ENCODE measurements around the gene GULP1. TPM values are rescaled to one million over a fixed set of nuclear protein-coding genes. Genes with fewer than 3 reads are reported as not detected.
"Not testable (repeated sequence)": the region's sequence is repeated elsewhere in the genome, so short reads cannot be mapped to it uniquely, and the experiment has no call there.

Gene GULP1
- total RNA-seq, 4 donors from 2014 or later = 14.3 to 128 (median 95.7) TPM

DNA sequence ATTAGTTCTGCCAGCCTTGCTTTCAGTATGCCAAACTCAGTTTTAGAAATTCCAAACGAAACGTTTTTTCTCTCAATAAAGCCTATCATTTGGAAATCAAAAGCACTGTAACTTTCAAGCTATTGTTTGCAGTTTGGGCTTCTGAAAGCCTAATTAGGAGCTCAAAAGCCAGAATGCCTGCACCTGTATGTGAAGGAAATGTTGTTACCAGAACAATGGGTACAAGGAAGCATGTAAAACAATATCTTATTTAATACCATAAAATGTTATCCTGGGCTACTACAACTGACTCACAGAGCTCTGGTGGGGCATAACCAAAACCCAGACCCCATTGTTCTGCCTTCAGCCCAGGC is 12.6 kb upstream of the GULP1 start:
- no peaks in the 10 kb centered on the region for H3K4me1 ChIP-seq
- no peaks in the 10 kb centered on the region for H3K36me3 ChIP-seq
- TF ChIP-seq CTCF (IDR thresholded peaks at IDR 0.05) (no peak), POLR2A (IDR thresholded peaks at IDR 0.05) (no peak)
- no peak overlapping the region for H3K4me3 ChIP-seq
- no peaks in the 10 kb centered on the region for H3K9me3 ChIP-seq
- H3K27me3 ChIP-seq = no peaks in the 10 kb centered on the region
- H3K27ac ChIP-seq = no peak overlapping the region
- intact Hi-C loops (cut with DNase I; ENCODE audit: low total_unique reads) = no loop called here
- DNase-seq = no peak

- H3K4me3 ChIP-seq = no peak overlapping the region
- no peak for TF ChIP-seq POLR2A (IDR thresholded peaks at IDR 0.05)
- intact Hi-C loops (cut with DNase I; ENCODE audit: low total_unique reads) = no loop called here
These were observed 10.9 kb upstream of the GULP1 start for GRCh38 chr2:188280811-188281222.

GRCh38 chr2:188282907-188283306 is 8.8 kb upstream of the GULP1 start:
- TF ChIP-seq CTCF (IDR thresholded peaks at IDR 0.05) = no peak
- TF ChIP-seq POLR2A (IDR thresholded peaks at IDR 0.05) = no peak
- no peaks in the 10 kb centered on the region for H3K9me3 ChIP-seq
- no peaks in the 10 kb centered on the region for H3K36me3 ChIP-seq
- no peak overlapping the region for H3K4me3 ChIP-seq
- DNase-seq = no peak
- intact Hi-C loops (cut with DNase I; ENCODE audit: low total_unique reads) = no loop called here
- no peaks in the 10 kb centered on the region for H3K27me3 ChIP-seq
- H3K27ac ChIP-seq = no peak overlapping the region
- H3K4me1 ChIP-seq = no peaks in the 10 kb centered on the region

More at GRCh38 chr2:188280811-188281222, 10.9 kb upstream of the GULP1 start:
- no peaks in the 10 kb centered on the region for H3K27me3 ChIP-seq
- H3K27ac ChIP-seq = no peak overlapping the region
- no peaks in the 10 kb centered on the region for H3K9me3 ChIP-seq
- H3K36me3 ChIP-seq = no peaks in the 10 kb centered on the region
- H3K4me1 ChIP-seq = no peaks in the 10 kb centered on the region
- no peak for DNase-seq

- H3K4me1 ChIP-seq; H3K27me3 ChIP-seq; intact Hi-C loops (cut with DNase I; ENCODE audit: low total_unique reads); H3K36me3 ChIP-seq; H3K27ac ChIP-seq; H3K4me3 ChIP-seq; DNase-seq; H3K9me3 ChIP-seq: not testable (repeated sequence)
These were observed 7.4 kb upstream of the GULP1 start for GRCh38 chr2:188284251-188284650.

DNA sequence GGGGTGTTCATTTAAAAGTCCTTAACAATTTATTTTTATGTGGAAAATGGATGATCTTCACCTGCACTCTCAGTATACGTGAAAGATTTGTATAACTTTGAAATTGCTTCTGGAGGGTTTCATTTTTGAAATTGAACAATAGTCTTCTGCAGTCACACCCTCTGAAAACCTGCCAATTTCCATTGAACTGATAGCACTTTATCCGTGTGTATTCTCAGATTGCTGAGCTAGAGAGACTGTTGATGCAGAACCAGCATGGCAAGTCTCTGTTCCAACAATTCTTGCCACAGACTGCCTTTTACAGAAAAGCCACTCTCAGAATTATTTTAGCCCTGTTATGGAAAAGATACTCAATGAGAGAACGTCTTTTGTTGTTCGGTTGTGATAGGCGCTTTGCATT is 6.6 kb upstream of the GULP1 start:
- intact Hi-C loops (cut with DNase I; ENCODE audit: low total_unique reads) = no loop called here
- TF ChIP-seq POLR2A (IDR thresholded peaks at IDR 0.05) = no peak
- TF ChIP-seq CTCF (IDR thresholded peaks at IDR 0.05) = no peak
- no peaks in the 10 kb centered on the region for H3K4me1 ChIP-seq
- no peaks in the 10 kb centered on the region for H3K36me3 ChIP-seq
- H3K4me3 ChIP-seq = no peak overlapping the region
- H3K9me3 ChIP-seq = no peaks in the 10 kb centered on the region
- no peak overlapping the region for H3K27ac ChIP-seq
- DNase-seq = no peak
- H3K27me3 ChIP-seq = no peaks in the 10 kb centered on the region

GRCh38 chr2:188285774-188286173 is 5.9 kb upstream of the GULP1 start:
- Histone ChIP-seq H3K9me3 (no peaks in the 10 kb centered on the region), H3K4me3 (no peak overlapping the region), H3K27me3 (no peaks in the 10 kb centered on the region), H3K36me3 (no peaks in the 10 kb centered on the region), H3K4me1 (peaks cover 0 to 6% of the 10 kb centered on the region in 2 donors), H3K27ac (no peak overlapping the region)
- intact Hi-C loops (cut with DNase I; ENCODE audit: low total_unique reads) = no loop called here
- no peak for DNase-seq
- TF ChIP-seq POLR2A (IDR thresholded peaks at IDR 0.05) = no peak
- TF ChIP-seq CTCF (IDR thresholded peaks at IDR 0.05) = no peak

Data from uterus (tissue), 4 donors.